ENCODE data around the gene THOC6.

The THOC6 gene

GRCh38 chr16:3035289-3035971 lies 11.6 kb downstream of the THOC6 start:
- TF ChIP-seq CTCF (IDR thresholded peaks at IDR 0.05; ENCODE audit: low read depth, low read length), result no peak
- no peak for DNase-seq (ENCODE audit: extremely low read depth, low read depth)

GRCh38 chr16:3035972-3036725 lies 12.3 kb downstream of the THOC6 start:
- no peak for TF ChIP-seq CTCF (IDR thresholded peaks at IDR 0.05; ENCODE audit: low read depth, low read length)
- DNase-seq (ENCODE audit: extremely low read depth, low read depth), result no peak

- DNase-seq (ENCODE audit: extremely low read depth, low read depth), result no peak
- TF ChIP-seq CTCF (IDR thresholded peaks at IDR 0.05; ENCODE audit: low read depth, low read length), result no peak
Measured at GRCh38 chr16:3036726-3037315, 13.0 kb downstream of the THOC6 start, which contains the start of gene BICDL2. TSS of gene BICDL2 (minus strand) at chr16:3036944. CDS start at chr16:3035496, 1,448 bp downstream.

GRCh38 chr16:3038256-3038655 lies 14.4 kb downstream of the THOC6 start:
- no peak for TF ChIP-seq CTCF (IDR thresholded peaks at IDR 0.05; ENCODE audit: low read depth, low read length)
- DNase-seq (ENCODE audit: extremely low read depth, low read depth), result no peak

- no peak for TF ChIP-seq CTCF (IDR thresholded peaks at IDR 0.05; ENCODE audit: low read depth, low read length)
- no peak for DNase-seq (ENCODE audit: extremely low read depth, low read depth)
Measured at GRCh38 chr16:3038896-3039295, 15.1 kb downstream of the THOC6 start.

GRCh38 chr16:3042376-3042775 lies 18.5 kb downstream of the THOC6 start:
- DNase-seq (ENCODE audit: extremely low read depth, low read depth), result no peak
- TF ChIP-seq CTCF (IDR thresholded peaks at IDR 0.05; ENCODE audit: low read depth, low read length), result no peak

- TF ChIP-seq CTCF (IDR thresholded peaks at IDR 0.05; ENCODE audit: low read depth, low read length), result no peak
- DNase-seq (ENCODE audit: extremely low read depth, low read depth), result no peak
Measured at GRCh38 chr16:3044708-3045107, 20.9 kb downstream of the THOC6 start.
